Neural cell (in vitro differentiated cells): ENCODE measurements around the gene HIP1. TPM values are rescaled to one million over a fixed set of nuclear protein-coding genes. Genes with fewer than 3 reads are reported as not detected.
"Not testable (repeated sequence)": the region's sequence is repeated elsewhere in the genome, so short reads cannot be mapped to it uniquely, and the experiment has no call there.

Experiments used
- H2AFZ ChIP-seq: fragments of 200-600, 300-800 bp; sonication (generic), shearing (Covaris generic); 2 replicates; pipeline ENCODE4 v1.6.0; 2014; ENCODE audit warnings: low read depth, mild to moderate bottlenecking, antibody characterized with exemption, low read length, moderate library complexity
- H3F3A ChIP-seq: fragments of 200-600 bp; shearing (Covaris generic); 2 replicates; pipeline ENCODE4 v1.6.1; 2016; ENCODE audit warnings: mild to moderate bottlenecking, moderate library complexity, mixed read lengths, antibody characterized with exemption, low read length; ENCODE audit not compliant: insufficient read depth, poor library complexity, severe bottlenecking
- H3K27ac ChIP-seq: fragments of 200-600, 300-800 bp; sonication (generic), shearing (Covaris generic); 2 replicates; pipeline ENCODE4 v1.5.1; 2014; ENCODE audit warnings: mild to moderate bottlenecking, low read length, moderate library complexity
- H3K27me3 ChIP-seq: fragments of 300-800, 200-600 bp; sonication (generic), shearing (Covaris generic); 2 replicates; pipeline ENCODE4 v1.6.0; 2014; ENCODE audit warnings: mild to moderate bottlenecking, low read depth, low read length, moderate library complexity; ENCODE audit not compliant: insufficient read depth
- H3K36me3 ChIP-seq: fragments of 300-800, 200-600 bp; sonication (generic), shearing (Covaris generic); 2 replicates; pipeline ENCODE4 v1.5.1; 2014; ENCODE audit warnings: mild to moderate bottlenecking, antibody characterized with exemption, low read length, moderate library complexity; ENCODE audit not compliant: insufficient read depth
- H3K4me2 ChIP-seq: fragments of 300-800, 200-600 bp; sonication (generic), shearing (Covaris generic); 2 replicates; pipeline ENCODE4 v1.6.0; 2014; ENCODE audit warnings: mild to moderate bottlenecking, low read length
- H3K4me3 ChIP-seq: fragments of 300-800, 200-600 bp; sonication (generic), shearing (Covaris generic); 2 replicates; pipeline ENCODE4 v1.5.1; 2014; ENCODE audit warnings: mild to moderate bottlenecking, low read length, moderate library complexity
- H3K79me2 ChIP-seq: fragments of 200-600 bp; shearing (Covaris generic); replicated peaks from 2 replicates; pipeline ENCODE4 v1.6.0; 2014; ENCODE audit warnings: mild to moderate bottlenecking, low read length, moderate library complexity; ENCODE audit not compliant: insufficient read depth
- H3K9ac ChIP-seq: fragments of 300-800, 200-600 bp; sonication (generic), shearing (Covaris generic); 2 replicates; pipeline ENCODE4 v1.6.1; 2016; ENCODE audit warnings: mild to moderate bottlenecking, low read length, mixed read lengths
- H3K9me2 ChIP-seq: fragments of 200-600 bp; shearing (Covaris generic); 2 replicates; pipeline ENCODE4 v1.6.1; 2016; ENCODE audit warnings: mild to moderate bottlenecking, low read length, mixed read lengths; ENCODE audit not compliant: insufficient read depth
- H3K9me3 ChIP-seq: fragments of 200-600, 300-800 bp; sonication (generic), shearing (Covaris generic); 2 replicates; pipeline ENCODE4 v1.6.1; 2016; ENCODE audit warnings: mild to moderate bottlenecking, mixed run types, low read length, moderate library complexity, mixed read lengths
- H4K20me1 ChIP-seq: fragments of 200-600 bp; shearing (Covaris generic); 2 replicates; pipeline ENCODE4 v1.6.1; 2016; ENCODE audit warnings: mild to moderate bottlenecking, mixed run types; ENCODE audit not compliant: insufficient read depth
- EP300 ChIP-seq: fragments of 450-650 bp; conservative IDR thresholded peaks from 2 replicates; pipeline ENCODE4 v1.6.1; 2014; ENCODE audit warnings: antibody characterized with exemption, mild to moderate bottlenecking, moderate library complexity; ENCODE audit not compliant: poor library complexity, severe bottlenecking
- EZH2 ChIP-seq: fragments of 200-600, 300-800 bp; shearing (Covaris generic), sonication (generic); IDR thresholded peaks from 2 replicates; pipeline ENCODE4 v1.6.1; 2014; ENCODE audit warnings: antibody characterized with exemption, low read length, borderline replicate concordance, mild to moderate bottlenecking; ENCODE audit not compliant: insufficient read depth, poor library complexity, severe bottlenecking
- MXI1 ChIP-seq: fragments of 450-650 bp; conservative IDR thresholded peaks from 2 replicates; pipeline ENCODE4 v1.6.1; 2014; ENCODE audit warnings: antibody characterized with exemption, mild to moderate bottlenecking; ENCODE audit not compliant: poor library complexity, severe bottlenecking
- POLR2AphosphoS5 ChIP-seq: IDR thresholded peaks from 2 replicates; pipeline ENCODE4 v1.6.1; 2012
- RAD21 ChIP-seq: fragments of 450-650 bp; conservative IDR thresholded peaks from 2 replicates; pipeline ENCODE4 v1.6.1; 2014; ENCODE audit warnings: antibody characterized with exemption, mild to moderate bottlenecking, moderate library complexity
- REST ChIP-seq: IDR thresholded peaks from 2 replicates; pipeline ENCODE4 v1.6.1; 2012; ENCODE audit warnings: borderline replicate concordance
- SMC3 ChIP-seq: fragments of 450-650 bp; conservative IDR thresholded peaks from 2 replicates; pipeline ENCODE4 v1.6.1; 2014; ENCODE audit warnings: antibody characterized with exemption, mild to moderate bottlenecking, moderate library complexity; ENCODE audit not compliant: poor library complexity
- TAF1 ChIP-seq: IDR thresholded peaks from 2 replicates; pipeline ENCODE4 v1.6.1; 2012; ENCODE audit warnings: low read depth
- polyA plus RNA-seq: library from polyadenylated mRNA; depleted of rRNA; stranded (reverse); fragments of >200 nt; gene quantifications from 2 replicates; pipeline ENCODE4 v1.2.3, GENCODE V29; 2014
- TF ChIP-seq, protein P1 (sequence below): fragments of 450-650 bp; IDR thresholded peaks from 2 replicates; pipeline ENCODE4 v1.5.1; 2014; ENCODE audit warnings: antibody characterized with exemption, mild to moderate bottlenecking, moderate library complexity; ENCODE audit not compliant: poor library complexity, severe bottlenecking

HIP1 gene
- polyA plus RNA-seq, 1 donor from 2014 or later, result 12.9 TPM

GRCh38 chr7:75613351-75613750, 125.4 kb downstream of the HIP1 start:
- Histone ChIP-seq H3K4me3 (no peak overlapping the region), H3K9ac (no peak overlapping the region), H3K79me2 (no peaks in the 10 kb centered on the region), H3K9me2 (no peaks in the 10 kb centered on the region), H3K36me3 (no peaks in the 10 kb centered on the region), H2AFZ (no peak overlapping the region), H4K20me1 (no peaks in the 10 kb centered on the region), H3K4me2 (no peak overlapping the region), H3K9me3 (no peaks in the 10 kb centered on the region), H3K27ac (no peak overlapping the region), H3K27me3 (no peaks in the 10 kb centered on the region), H3F3A (no peaks in the 10 kb centered on the region)
- no peak for TF ChIP-seq POLR2AphosphoS5
- TF ChIP-seq EP300, result no peak
- no peak for TF ChIP-seq RAD21
- no peak for TF ChIP-seq TAF1
- no peak for TF ChIP-seq EZH2
- TF ChIP-seq, protein P1, sequence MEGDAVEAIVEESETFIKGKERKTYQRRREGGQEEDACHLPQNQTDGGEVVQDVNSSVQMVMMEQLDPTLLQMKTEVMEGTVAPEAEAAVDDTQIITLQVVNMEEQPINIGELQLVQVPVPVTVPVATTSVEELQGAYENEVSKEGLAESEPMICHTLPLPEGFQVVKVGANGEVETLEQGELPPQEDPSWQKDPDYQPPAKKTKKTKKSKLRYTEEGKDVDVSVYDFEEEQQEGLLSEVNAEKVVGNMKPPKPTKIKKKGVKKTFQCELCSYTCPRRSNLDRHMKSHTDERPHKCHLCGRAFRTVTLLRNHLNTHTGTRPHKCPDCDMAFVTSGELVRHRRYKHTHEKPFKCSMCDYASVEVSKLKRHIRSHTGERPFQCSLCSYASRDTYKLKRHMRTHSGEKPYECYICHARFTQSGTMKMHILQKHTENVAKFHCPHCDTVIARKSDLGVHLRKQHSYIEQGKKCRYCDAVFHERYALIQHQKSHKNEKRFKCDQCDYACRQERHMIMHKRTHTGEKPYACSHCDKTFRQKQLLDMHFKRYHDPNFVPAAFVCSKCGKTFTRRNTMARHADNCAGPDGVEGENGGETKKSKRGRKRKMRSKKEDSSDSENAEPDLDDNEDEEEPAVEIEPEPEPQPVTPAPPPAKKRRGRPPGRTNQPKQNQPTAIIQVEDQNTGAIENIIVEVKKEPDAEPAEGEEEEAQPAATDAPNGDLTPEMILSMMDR, result no peak
- TF ChIP-seq MXI1, result no peak
- no peak for TF ChIP-seq SMC3
- no peak for TF ChIP-seq REST

GRCh38 chr7:75611557-75612178, 127.1 kb downstream of the HIP1 start:
- H3K4me2 ChIP-seq, result no peak overlapping the region
- TF ChIP-seq REST, result no peak
- TF ChIP-seq EZH2, result no peak
- TF ChIP-seq, protein P1, result no peak
- TF ChIP-seq POLR2AphosphoS5, result no peak
- no peak for TF ChIP-seq MXI1
- no peak for TF ChIP-seq TAF1
- no peak for TF ChIP-seq SMC3
- no peak for TF ChIP-seq EP300
- no peak for TF ChIP-seq RAD21
- H3F3A ChIP-seq, result no peaks in the 10 kb centered on the region
- H3K9me3 ChIP-seq, result no peaks in the 10 kb centered on the region
- no peak overlapping the region for H3K27ac ChIP-seq
- H3K9ac ChIP-seq, result no peak overlapping the region
- no peaks in the 10 kb centered on the region for H4K20me1 ChIP-seq
- H3K27me3 ChIP-seq, result no peaks in the 10 kb centered on the region
- H3K9me2 ChIP-seq, result no peaks in the 10 kb centered on the region
- H2AFZ ChIP-seq, result no peak overlapping the region
- no peaks in the 10 kb centered on the region for H3K79me2 ChIP-seq
- no peak overlapping the region for H3K4me3 ChIP-seq
- H3K36me3 ChIP-seq, result no peaks in the 10 kb centered on the region

GRCh38 chr7:75609416-75609815, 129.3 kb downstream of the HIP1 start:
- H3F3A ChIP-seq, H3K79me2 ChIP-seq, H3K36me3 ChIP-seq, H3K9me3 ChIP-seq, H3K27me3 ChIP-seq, H2AFZ ChIP-seq, H3K4me2 ChIP-seq, H3K9ac ChIP-seq, H4K20me1 ChIP-seq, H3K9me2 ChIP-seq, H3K27ac ChIP-seq, H3K4me3 ChIP-seq: not testable (repeated sequence)
